ENCODE results near the gene MBTPS2.

- TF ChIP-seq POLR2A (IDR thresholded peaks at IDR 0.05): peak in 1 of 2 donors; percentile 18
- TF ChIP-seq CTCF (IDR thresholded peaks at IDR 0.05): peak in 1 of 3 experiments; percentile 8
- TF ChIP-seq POLR2AphosphoS5 (IDR thresholded peaks at IDR 0.05; ENCODE audit: insufficient read depth in 1 of 2, low read depth in 1 of 2): peak; percentile 61 to 78
Observed at GRCh38 chrX:21839334-21840192, at the start of gene MBTPS2.
